GM23338 (cell line): Measurements from ENCODE around the gene CCL15. TPM values are rescaled to one million over a fixed set of nuclear protein-coding genes. Genes with fewer than 3 reads are reported as not detected.

ENCODE experiments used
- ETS1 ChIP-seq: IDR thresholded peaks from 2 replicates; pipeline ENCODE4 v1.6.1; 2016; ENCODE audit warnings: antibody characterized with exemption
- EZH2phosphoT487 ChIP-seq: fragments of 200-600 bp; sonication (generic); IDR thresholded peaks from one replicate; pipeline ENCODE4 v1.8.1; 2018; ENCODE audit warnings: antibody characterized with exemption; ENCODE audit not compliant: unreplicated experiment
- polyA plus RNA-seq: library from polyadenylated mRNA; unstranded; fragments of >200 nt; fragmentation: Nextera tagmentation; extraction: Ambion mirVana; gene quantifications from 2 replicates; pipeline ENCODE4 v1.2.1, GENCODE V29; 2016
- total RNA-seq: library from RNA; depleted of rRNA; stranded (reverse); fragments of >200 nt; shearing (Covaris generic); gene quantifications from 2 replicates; pipeline ENCODE4 v1.2.3, GENCODE V29; 2014
- TF ChIP-seq, protein P1 (sequence below): fragments of 250-450 bp; sonication (Bioruptor Pico); IDR thresholded peaks from 2 replicates; pipeline ENCODE4 v1.5.0; 2020; ENCODE audit warnings: mild to moderate bottlenecking, moderate library complexity
- TF ChIP-seq, protein P2 (sequence below), 2 experiments: fragments of 200-600 bp in 1 of 2; sonication (generic) in 1 of 2; conservative IDR thresholded peaks; 2 replicates each; pipeline versions ENCODE4 v1.5.1 to v1.6.1; 2016 to 2017; ENCODE audit warnings: antibody characterized with exemption in 2 of 2, low read depth in 2 of 2, mild to moderate bottlenecking in 2 of 2, moderate library complexity in 1 of 2
- TF ChIP-seq, protein P3 (sequence below): IDR thresholded peaks from one replicate; pipeline ENCODE4 v1.6.1; 2018; ENCODE audit warnings: antibody characterized with exemption; ENCODE audit not compliant: unreplicated experiment

Gene CCL15
- total and polyA plus RNA-seq, 2 experiments from 2014 or later = not detected

DNA sequence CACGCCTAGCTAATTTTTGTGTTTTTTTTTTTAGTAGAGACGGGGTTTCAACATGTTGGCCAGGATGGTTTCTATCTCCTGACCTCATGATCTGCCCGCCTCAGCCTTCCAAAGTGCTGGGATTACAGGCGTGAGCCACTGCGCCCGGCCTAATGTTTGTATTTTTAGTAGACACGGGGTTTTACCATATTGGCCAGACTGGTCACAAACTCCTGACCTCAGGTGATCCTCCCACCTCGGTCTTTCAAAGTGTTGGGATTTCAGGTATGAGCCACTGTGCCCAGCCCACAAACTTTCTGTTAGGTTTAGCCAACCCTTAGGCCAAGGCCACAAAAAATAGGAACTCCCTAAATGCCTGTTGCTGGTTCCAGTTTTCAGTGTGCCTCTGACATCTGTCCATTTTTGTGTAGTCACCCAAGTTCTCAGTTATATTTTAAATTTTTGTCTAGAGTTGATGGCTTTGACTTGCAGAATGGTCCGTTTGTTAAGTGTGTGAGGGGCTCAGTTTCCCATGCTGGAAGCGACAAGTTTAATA lies 32.8 kb downstream of the CCL15 start (continued):
- TF ChIP-seq, protein P1, sequence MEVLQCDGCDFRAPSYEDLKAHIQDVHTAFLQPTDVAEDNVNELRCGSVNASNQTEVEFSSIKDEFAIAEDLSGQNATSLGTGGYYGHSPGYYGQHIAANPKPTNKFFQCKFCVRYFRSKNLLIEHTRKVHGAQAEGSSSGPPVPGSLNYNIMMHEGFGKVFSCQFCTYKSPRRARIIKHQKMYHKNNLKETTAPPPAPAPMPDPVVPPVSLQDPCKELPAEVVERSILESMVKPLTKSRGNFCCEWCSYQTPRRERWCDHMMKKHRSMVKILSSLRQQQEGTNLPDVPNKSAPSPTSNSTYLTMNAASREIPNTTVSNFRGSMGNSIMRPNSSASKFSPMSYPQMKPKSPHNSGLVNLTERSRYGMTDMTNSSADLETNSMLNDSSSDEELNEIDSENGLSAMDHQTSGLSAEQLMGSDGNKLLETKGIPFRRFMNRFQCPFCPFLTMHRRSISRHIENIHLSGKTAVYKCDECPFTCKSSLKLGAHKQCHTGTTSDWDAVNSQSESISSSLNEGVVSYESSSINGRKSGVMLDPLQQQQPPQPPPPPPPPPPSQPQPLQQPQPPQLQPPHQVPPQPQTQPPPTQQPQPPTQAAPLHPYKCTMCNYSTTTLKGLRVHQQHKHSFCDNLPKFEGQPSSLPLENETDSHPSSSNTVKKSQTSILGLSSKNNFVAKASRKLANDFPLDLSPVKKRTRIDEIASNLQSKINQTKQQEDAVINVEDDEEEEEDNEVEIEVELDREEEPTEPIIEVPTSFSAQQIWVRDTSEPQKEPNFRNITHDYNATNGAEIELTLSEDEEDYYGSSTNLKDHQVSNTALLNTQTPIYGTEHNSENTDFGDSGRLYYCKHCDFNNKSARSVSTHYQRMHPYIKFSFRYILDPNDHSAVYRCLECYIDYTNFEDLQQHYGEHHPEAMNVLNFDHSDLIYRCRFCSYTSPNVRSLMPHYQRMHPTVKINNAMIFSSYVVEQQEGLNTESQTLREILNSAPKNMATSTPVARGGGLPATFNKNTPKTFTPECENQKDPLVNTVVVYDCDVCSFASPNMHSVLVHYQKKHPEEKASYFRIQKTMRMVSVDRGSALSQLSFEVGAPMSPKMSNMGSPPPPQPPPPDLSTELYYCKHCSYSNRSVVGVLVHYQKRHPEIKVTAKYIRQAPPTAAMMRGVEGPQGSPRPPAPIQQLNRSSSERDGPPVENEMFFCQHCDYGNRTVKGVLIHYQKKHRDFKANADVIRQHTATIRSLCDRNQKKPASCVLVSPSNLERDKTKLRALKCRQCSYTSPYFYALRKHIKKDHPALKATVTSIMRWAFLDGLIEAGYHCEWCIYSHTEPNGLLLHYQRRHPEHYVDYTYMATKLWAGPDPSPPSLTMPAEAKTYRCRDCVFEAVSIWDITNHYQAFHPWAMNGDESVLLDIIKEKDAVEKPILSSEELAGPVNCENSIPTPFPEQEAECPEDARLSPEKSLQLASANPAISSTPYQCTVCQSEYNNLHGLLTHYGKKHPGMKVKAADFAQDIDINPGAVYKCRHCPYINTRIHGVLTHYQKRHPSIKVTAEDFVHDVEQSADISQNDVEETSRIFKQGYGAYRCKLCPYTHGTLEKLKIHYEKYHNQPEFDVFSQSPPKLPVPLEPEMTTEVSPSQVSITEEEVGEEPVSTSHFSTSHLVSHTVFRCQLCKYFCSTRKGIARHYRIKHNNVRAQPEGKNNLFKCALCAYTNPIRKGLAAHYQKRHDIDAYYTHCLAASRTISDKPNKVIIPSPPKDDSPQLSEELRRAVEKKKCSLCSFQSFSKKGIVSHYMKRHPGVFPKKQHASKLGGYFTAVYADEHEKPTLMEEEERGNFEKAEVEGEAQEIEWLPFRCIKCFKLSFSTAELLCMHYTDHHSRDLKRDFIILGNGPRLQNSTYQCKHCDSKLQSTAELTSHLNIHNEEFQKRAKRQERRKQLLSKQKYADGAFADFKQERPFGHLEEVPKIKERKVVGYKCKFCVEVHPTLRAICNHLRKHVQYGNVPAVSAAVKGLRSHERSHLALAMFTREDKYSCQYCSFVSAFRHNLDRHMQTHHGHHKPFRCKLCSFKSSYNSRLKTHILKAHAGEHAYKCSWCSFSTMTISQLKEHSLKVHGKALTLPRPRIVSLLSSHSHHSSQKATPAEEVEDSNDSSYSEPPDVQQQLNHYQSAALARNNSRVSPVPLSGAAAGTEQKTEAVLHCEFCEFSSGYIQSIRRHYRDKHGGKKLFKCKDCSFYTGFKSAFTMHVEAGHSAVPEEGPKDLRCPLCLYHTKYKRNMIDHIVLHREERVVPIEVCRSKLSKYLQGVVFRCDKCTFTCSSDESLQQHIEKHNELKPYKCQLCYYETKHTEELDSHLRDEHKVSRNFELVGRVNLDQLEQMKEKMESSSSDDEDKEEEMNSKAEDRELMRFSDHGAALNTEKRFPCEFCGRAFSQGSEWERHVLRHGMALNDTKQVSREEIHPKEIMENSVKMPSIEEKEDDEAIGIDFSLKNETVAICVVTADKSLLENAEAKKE (CRISPR knock-in tag) = no peak
- TF ChIP-seq, protein P2, sequence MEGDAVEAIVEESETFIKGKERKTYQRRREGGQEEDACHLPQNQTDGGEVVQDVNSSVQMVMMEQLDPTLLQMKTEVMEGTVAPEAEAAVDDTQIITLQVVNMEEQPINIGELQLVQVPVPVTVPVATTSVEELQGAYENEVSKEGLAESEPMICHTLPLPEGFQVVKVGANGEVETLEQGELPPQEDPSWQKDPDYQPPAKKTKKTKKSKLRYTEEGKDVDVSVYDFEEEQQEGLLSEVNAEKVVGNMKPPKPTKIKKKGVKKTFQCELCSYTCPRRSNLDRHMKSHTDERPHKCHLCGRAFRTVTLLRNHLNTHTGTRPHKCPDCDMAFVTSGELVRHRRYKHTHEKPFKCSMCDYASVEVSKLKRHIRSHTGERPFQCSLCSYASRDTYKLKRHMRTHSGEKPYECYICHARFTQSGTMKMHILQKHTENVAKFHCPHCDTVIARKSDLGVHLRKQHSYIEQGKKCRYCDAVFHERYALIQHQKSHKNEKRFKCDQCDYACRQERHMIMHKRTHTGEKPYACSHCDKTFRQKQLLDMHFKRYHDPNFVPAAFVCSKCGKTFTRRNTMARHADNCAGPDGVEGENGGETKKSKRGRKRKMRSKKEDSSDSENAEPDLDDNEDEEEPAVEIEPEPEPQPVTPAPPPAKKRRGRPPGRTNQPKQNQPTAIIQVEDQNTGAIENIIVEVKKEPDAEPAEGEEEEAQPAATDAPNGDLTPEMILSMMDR (conservative IDR thresholded peaks at IDR 0.05; ENCODE audit: low read depth in 2 of 2) = no peak
- TF ChIP-seq, protein P3, sequence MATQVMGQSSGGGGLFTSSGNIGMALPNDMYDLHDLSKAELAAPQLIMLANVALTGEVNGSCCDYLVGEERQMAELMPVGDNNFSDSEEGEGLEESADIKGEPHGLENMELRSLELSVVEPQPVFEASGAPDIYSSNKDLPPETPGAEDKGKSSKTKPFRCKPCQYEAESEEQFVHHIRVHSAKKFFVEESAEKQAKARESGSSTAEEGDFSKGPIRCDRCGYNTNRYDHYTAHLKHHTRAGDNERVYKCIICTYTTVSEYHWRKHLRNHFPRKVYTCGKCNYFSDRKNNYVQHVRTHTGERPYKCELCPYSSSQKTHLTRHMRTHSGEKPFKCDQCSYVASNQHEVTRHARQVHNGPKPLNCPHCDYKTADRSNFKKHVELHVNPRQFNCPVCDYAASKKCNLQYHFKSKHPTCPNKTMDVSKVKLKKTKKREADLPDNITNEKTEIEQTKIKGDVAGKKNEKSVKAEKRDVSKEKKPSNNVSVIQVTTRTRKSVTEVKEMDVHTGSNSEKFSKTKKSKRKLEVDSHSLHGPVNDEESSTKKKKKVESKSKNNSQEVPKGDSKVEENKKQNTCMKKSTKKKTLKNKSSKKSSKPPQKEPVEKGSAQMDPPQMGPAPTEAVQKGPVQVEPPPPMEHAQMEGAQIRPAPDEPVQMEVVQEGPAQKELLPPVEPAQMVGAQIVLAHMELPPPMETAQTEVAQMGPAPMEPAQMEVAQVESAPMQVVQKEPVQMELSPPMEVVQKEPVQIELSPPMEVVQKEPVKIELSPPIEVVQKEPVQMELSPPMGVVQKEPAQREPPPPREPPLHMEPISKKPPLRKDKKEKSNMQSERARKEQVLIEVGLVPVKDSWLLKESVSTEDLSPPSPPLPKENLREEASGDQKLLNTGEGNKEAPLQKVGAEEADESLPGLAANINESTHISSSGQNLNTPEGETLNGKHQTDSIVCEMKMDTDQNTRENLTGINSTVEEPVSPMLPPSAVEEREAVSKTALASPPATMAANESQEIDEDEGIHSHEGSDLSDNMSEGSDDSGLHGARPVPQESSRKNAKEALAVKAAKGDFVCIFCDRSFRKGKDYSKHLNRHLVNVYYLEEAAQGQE = no peak
- TF ChIP-seq ETS1 (no peak), EZH2phosphoT487 (no peak)
